GM18498 (cell line): ENCODE measurements around the gene CLCN4.

Experiments used
- ATAC-seq: cut with Tn5 transposase; IDR thresholded peaks from one replicate; pipeline ENCODE4 v1.9.1; 2021; ENCODE audit warnings: mild to moderate bottlenecking, moderate library complexity; ENCODE audit not compliant: unreplicated experiment

The CLCN4 gene

GRCh38 chrX:10193587-10193986 is 36.8 kb downstream of the CLCN4 start:
- ATAC-seq = no peak

DNA sequence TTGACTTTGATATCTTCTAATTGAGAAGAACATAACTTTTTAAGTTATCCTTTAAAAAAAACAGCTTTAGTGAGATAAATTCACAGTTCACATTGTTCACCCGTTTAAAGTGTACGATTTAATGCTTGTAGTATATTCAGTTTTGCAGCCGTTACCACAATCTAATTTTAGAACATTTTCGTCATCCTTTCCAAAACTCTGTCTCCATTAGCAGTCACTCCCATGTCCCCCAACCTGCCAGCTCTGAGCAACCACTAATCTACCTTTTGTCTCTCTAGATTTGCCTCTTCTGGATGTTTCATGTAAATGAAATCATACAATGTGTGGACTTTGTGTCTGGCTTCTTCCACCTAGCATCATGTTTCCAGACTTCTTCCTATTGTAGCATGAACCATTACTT is 38.6 kb downstream of the CLCN4 start:
- ATAC-seq = no peak

GRCh38 chrX:10195947-10196346 is 39.2 kb downstream of the CLCN4 start:
- ATAC-seq = no peak

DNA sequence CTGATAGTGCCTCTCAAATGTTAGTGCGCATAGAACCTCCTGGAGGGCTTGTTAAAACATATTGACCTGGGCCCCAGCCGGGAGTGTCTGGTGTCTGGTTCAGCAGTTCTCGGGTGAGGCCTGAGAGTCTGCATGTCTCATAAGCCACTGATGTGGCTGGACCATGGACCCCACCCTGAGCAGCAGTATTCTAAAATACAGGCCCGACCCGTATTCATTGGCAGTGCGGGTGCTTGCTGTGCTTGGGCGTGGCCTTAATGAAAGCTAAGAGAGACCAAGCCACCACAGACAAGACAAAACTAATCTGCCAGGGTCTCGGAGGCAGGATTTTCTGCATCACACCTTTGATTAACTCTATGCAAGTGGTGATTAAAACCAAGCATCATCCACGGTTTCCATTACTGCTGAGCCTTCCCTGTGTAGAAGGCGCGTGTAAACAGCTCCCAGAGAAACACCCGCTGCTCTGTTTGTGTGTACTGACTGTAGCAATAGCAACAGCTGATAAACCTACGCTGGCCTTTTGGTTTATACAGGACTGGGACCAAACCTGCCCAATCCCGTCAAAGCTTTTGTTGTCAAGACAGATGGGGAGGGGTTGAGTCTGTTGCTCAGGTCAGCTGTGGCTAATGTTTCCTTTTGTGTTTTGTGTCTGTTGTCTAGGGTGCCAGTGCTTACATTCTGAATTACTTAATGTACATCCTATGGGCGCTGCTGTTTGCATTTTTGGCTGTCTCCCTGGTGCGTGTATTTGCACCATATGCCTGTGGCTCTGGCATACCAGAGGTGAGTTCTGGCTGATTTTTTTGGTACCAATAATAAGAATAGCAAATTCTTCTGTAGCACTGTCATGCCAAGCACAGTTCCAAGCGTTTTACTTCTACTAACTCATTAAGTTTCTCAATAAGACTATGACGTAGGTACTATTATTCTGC is 40.8 kb downstream of the CLCN4 start:
- ATAC-seq = no peak

DNA sequence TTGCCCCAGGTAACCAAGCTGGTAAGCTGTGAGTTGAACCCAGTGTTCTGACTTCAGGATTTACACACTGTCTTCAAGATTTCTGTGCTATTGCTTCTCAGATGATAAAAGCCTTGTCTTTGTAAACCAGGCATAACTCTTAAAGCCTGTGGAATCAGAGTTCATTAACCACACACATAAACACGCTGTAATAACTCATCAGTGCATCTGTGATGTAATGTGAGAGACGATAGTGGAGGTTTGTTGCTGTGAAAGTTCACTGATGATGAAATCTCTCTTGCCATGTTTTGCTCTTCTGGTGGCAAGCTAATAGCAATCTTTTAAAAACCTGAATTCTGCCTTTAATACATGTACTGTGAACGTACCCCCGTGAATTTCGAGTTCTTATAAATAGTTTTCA is 41.5 kb downstream of the CLCN4 start:
- ATAC-seq = no peak

GRCh38 chrX:10199212-10199611 is 42.4 kb downstream of the CLCN4 start:
- peak; percentile 91 for ATAC-seq

DNA sequence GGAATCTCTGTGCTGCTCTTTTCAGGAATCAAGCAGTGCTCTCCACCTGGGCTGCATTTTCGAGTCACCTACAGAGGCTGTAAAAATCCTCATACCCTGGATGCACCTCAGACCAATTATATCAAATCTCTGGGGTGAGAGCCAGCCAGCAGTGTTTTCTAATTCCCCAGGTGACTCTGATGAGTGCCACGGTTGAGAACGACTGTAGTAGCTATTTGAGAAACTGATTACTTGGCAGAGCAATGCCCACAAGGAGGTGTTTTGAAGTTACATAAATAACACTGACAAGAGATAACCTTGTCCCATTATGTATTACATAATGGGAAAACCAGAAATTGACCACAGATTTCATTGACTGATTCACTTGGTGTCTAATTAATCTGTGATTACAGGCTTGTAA is 46.8 kb downstream of the CLCN4 start:
- ATAC-seq = no peak

GRCh38 chrX:10206317-10206716 is 49.5 kb downstream of the CLCN4 start:
- ATAC-seq = no peak

- ATAC-seq = no peak
Observed at GRCh38 chrX:10208281-10208856, 51.6 kb downstream of the CLCN4 start.

GRCh38 chrX:10208953-10209352 is 52.2 kb downstream of the CLCN4 start:
- no peak for ATAC-seq

DNA sequence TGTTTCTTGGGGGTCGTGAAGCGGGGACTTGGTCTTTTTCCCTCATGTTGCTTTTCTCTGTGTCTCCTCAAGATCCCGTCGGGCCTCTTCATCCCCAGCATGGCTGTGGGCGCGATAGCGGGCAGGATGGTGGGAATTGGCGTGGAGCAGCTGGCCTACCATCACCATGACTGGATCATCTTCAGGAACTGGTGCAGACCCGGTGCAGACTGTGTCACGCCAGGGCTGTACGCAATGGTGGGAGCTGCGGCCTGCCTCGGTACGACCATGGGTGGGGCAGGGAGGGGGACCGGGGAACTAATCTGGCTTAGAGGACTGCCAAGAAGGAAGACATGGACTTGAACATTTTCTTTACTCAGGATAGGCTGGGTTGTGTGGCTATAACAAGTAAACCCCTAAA is 55.6 kb downstream of the CLCN4 start:
- ATAC-seq = no peak

DNA sequence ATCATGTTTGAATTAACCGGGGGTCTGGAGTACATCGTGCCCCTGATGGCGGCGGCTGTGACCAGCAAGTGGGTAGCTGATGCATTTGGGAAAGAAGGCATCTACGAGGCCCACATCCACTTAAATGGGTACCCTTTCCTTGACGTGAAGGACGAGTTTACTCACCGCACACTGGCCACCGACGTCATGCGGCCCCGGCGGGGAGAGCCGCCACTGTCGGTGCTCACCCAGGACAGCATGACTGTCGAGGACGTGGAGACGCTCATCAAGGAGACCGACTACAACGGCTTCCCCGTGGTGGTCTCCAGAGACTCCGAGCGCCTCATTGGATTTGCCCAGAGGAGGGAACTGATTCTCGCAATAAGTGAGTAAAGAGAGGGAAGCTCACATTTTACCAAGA is 56.9 kb downstream of the CLCN4 start:
- ATAC-seq = no peak

- no peak for ATAC-seq
Observed at GRCh38 chrX:10216208-10216607, 59.4 kb downstream of the CLCN4 start.

DNA sequence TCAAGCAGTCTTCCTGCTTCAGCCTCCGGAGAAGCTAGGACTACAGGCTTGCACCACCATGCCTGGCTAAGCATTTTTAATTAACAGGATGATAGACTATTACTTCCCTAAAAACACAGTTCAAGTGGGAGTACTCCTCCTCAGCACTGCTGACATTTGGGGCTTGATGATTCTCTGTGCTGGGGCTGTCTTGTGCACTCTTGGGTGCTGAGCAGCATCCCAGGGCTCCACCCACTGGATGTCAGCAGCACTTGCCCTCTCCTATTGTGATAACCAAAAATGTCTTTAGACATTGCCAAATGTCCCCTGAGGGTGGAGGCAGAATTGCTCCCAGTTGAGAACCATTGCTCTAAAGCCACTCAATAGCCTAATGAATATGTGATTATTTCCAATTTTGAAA is 60.4 kb downstream of the CLCN4 start:
- ATAC-seq = no peak

GRCh38 chrX:10221651-10222050 is 64.9 kb downstream of the CLCN4 start:
- ATAC-seq = no peak

DNA sequence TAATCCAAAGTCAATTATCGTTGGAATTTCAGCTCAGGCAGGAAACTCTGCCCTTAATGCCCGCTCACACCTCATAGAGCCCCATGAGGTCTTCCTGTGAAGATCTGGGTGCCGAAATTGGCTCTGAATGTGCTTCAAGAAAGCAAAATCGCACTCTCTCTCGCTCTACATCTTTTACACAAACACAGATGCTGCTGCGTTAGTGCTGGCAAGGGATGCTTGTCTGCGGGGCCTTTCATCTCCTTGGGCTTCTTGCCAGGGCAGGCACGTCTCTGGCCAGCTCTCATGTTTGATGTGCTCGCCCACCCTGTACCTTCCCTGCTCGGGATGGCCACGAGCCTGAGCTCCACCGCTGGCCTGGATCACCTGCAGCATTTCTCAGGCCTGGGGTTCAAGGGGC is 66.5 kb downstream of the CLCN4 start:
- ATAC-seq = no peak

DNA sequence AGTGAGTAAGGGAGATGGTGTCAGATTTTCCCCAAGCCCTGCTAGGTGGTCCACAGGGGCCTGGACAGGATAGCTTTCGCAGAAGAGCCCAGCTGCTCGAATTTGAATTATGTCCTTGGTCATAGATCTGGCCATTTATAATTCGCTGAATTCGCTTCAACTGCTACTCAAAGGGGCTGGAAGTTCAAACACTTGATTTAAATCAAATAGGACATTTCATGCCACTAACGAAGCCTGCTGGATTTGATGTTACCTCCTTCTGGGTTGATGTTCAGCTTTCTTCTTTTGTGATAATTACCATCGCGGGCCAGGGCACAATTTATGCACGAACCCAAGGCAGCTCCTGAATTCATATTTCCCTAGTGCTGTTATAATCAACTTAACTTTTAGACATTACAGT is 67.0 kb downstream of the CLCN4 start:
- no peak for ATAC-seq

DNA sequence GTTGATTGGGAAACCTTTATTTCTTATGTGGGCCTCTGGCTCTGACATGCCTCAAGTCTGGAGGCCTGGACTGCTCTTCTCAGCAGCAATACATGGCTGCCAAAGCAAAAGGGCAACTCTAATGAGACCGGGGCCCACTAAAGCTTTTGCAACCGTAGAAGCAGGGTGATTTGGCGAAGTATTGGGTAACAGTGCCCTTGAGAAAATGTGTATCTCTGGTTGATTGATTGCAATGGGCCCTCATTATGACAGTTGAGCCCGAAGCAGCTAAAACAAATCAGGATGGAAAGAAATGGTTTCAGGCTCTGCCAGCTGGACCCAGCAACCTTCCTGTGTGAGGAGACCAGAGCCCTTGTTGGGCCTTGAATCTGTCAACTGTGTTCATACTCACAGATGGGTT is 73.4 kb downstream of the CLCN4 start:
- ATAC-seq = no peak

DNA sequence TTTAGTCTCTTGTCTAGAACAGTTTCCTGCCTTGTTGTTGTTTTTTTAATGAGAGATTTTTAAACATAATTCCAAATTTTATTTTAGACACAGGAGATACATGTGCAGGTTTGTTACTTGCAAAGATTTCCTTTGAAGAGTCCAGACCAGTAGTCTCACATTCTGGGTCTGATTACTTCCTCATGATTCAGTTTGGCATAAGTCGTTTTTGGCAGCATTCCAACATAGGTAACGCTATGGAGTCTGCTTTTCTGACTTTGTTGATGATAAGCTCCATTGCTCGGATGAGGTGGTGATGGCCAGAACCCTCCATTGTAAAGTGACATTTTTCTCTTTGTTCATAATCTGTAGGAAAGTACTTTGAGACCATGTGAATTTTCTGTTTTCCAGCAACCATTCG is 74.7 kb downstream of the CLCN4 start:
- ATAC-seq = no peak

DNA sequence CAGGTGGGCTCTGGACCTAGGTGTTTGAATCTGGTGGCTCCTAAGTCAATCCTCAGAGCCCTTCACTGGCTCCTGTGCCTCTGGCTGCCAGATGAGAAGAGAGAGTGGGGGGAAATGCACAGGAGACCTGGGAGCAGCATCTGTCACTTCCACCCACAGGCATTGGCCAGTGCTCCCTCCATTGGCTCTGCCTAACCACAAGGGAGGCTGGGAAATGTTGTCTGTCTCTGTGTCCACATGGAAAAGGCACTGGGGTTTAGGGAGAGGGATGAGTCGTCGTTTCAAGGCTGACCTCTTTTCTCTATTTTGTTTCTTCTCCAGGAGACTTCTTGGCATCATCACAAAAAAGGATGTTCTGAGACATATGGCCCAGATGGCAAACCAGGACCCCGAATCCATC is 76.4 kb downstream of the CLCN4 start:
- no peak for ATAC-seq

GRCh38 chrX:10233696-10234095 is 76.9 kb downstream of the CLCN4 start:
- ATAC-seq = no peak

DNA sequence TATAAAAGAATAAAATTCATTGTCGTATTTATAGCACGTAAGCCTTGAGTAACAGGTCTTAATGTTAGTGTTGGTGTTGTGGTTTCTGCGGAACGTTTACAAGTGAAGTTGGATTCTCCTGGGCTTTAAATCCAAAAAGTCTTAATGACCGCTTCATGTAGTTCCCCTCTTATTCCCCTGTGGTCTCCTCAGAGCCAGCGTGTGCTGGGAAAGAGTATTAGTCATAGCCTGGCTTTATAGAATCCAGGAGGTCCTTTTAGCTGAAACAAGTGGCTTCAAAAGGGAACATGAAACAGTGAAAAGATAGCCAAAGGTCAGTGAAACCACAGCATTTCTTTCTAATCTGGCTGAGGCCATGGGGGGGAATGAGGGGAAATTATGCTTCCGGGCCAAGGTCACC is 79.1 kb downstream of the CLCN4 start:
- no peak for ATAC-seq

GRCh38 chrX:10237241-10237640 is 80.5 kb downstream of the CLCN4 start:
- no peak for ATAC-seq
